Heart right ventricle (tissue), 16 donors: ENCODE results near the gene CDC14B. TPM values are rescaled to one million over a fixed set of nuclear protein-coding genes. Genes with fewer than 3 reads are reported as not detected.

Experiments
- ATAC-seq, 8 donors: fragments of 200-7000 bp; cut with Tn5 transposase; one replicate each; pipeline ENCODE4 v1.9.1; 2020; ENCODE audit warnings: mild to moderate bottlenecking in 8 of 8, moderate library complexity in 8 of 8, moderate number of reproducible peaks in 1 of 8
- DNase-seq, 2 donors: peaks; one replicate each; pipeline ENCODE4 v3.0.0-alpha.2; 2020
- H3K27ac ChIP-seq, 10 donors: fragments of 200-600 bp; sonication (generic) in 2 of 10; one replicate each; pipeline versions ENCODE4 v1.5.0 to v1.8.0; 2020 to 2022; ENCODE audit warnings: mild to moderate bottlenecking in 3 of 10
- H3K27me3 ChIP-seq, 7 donors: fragments of 200-600 bp; one replicate each; pipeline ENCODE4 v1.8.0; 2021 to 2022; ENCODE audit warnings: mild to moderate bottlenecking in 2 of 7
- H3K36me3 ChIP-seq, 9 donors: fragments of 200-600 bp; sonication (generic) in 1 of 9; one replicate each; pipeline versions ENCODE4 v1.5.0 to v1.8.0; 2020 to 2022; ENCODE audit warnings: mild to moderate bottlenecking in 2 of 9
- H3K4me1 ChIP-seq, 9 donors: fragments of 200-600 bp; sonication (generic) in 1 of 9; one replicate each; pipeline versions ENCODE4 v1.5.0 to v1.8.0; 2020 to 2022; ENCODE audit warnings: mild to moderate bottlenecking in 4 of 9
- H3K4me3 ChIP-seq, 10 donors: fragments of 200-600 bp; sonication (generic) in 2 of 10; one replicate each; pipeline versions ENCODE4 v1.5.0 to v1.8.0; 2020 to 2022; ENCODE audit warnings: mild to moderate bottlenecking in 7 of 10, moderate library complexity in 2 of 10
- H3K9me3 ChIP-seq, 11 donors: fragments of 200-600 bp in 10 of 11; sonication (generic) in 2 of 11; one replicate each; pipeline versions ENCODE4 v1.5.0 to v1.8.0; 2013 to 2022; ENCODE audit warnings: mild to moderate bottlenecking in 2 of 11, control low read depth in 1 of 11, moderate library complexity in 1 of 11
- CTCF ChIP-seq, 9 donors: fragments of 200-600 bp; sonication (generic) in 2 of 9; IDR thresholded peaks; one replicate each; pipeline versions ENCODE4 v1.5.0 to v1.8.0; 2021 to 2022; ENCODE audit warnings: antibody characterized with exemption in 9 of 9, mild to moderate bottlenecking in 5 of 9, moderate library complexity in 1 of 9
- WGBS, 2 donors: extraction: QIAGEN DNeasy Blood & Tissue Kit; methylation state at CpG; one replicate each; pipeline ENCODE4 v1.1.7; 2013; ENCODE audit warnings: inconsistent platforms in 1 of 2; 5-methylcytosine and 5-hydroxymethylcytosine counted together
- intact Hi-C, 10 donors: fragments of 100-400 bp; cut with DNase I; formaldehyde crosslinking; loops; one replicate each; pipeline versions ENCODE4 v1.11.1 to v1.14.2; 2022
- polyA plus RNA-seq, 2 donors: library from polyadenylated mRNA; stranded (reverse); fragments of 200-250 nt; gene quantifications; one replicate each; pipeline ENCODE4 v1.2.3, GENCODE V29; 2013
- total RNA-seq, 10 donors: library from RNA; stranded (reverse); fragmentation: NEBNext Ultra II Directional in 3 of 10; extraction: Animal tissue kit (Norgen Biotek cat#: 25700) in 3 of 10; gene quantifications; one replicate each; pipeline versions ENCODE4 v1.2.1 to v1.2.4, GENCODE V29; 2021 to 2023
- donor health status: Arrhythmogenic right ventricular cardiomyopathy.
- donor health status: ischemic (EF 13 %, LVEDD 7.1; RV severe dilation, severe dysfunction).
- donor health status: healthy with polysubstance abuse.
- donor health status: DM: no; HTN: yes; CAD: no.
- donor health status: DM: no; HTN: no; CAD: no.
- donor health status: ischemic (EF 25% LVEDD 6.9; RV normal size, moderate dysfunction).
- donor health status: ischemic (EF 25% LVEDD 5.7; RV mildly dilated, moderate dysfunction).
- donor health status: healthy.
- donor health status: DM: yes; HTN: yes; CAD: no.
- donor health status: Ischemic cardiomyopathy.
- donor health status: ischemic (EF 35%, LVEDD 5.7; RV mildly dilated, moderate dysfunction).
- donor health status: nonischemic (EF 11% LVEDD 7.7; RV severe dilation, severe dysfunction).
- donor health status: DM: yes; HTN: yes; CAD: no.
- donor health status: PGD.
- donor health status: ischemic (EF 29% LVEDD 5.4; RV normal size, mild dysfunction).
- donor health status: nonischemic (EF 23%, LVEDD 6.1; RV moderate dilation, normal function).

CDC14B gene
- total and polyA plus RNA-seq, 12 donors: 5.1 to 30.8 (median 23.9) TPM

GRCh38 chr9:96496368-96497116 lies 123.1 kb downstream of the CDC14B start:
- 96 to 97% methylated on average over 54 to 55 of the region's 55 CpGs for WGBS, 2 donors
- H3K27ac ChIP-seq: no peak overlapping the region
- DNase-seq (no peak), ATAC-seq (peak in 1 of 8 donors; percentile 6)
- no peaks in the 10 kb centered on the region for H3K27me3 ChIP-seq
- intact Hi-C loops: no loop called here
- no peaks in the 10 kb centered on the region for H3K9me3 ChIP-seq
- no peak for TF ChIP-seq CTCF (IDR thresholded peaks at IDR 0.05)
- peaks cover 0 to 33% (median 3%) of the 10 kb centered on the region in 9 donors for H3K4me1 ChIP-seq
- peaks cover 0 to 22% (median under 1%) of the 10 kb centered on the region in 9 donors for H3K36me3 ChIP-seq
- H3K4me3 ChIP-seq: no peak overlapping the region

- no peak overlapping the region for H3K27ac ChIP-seq
- WGBS, 2 donors: 91 to 93% methylated on average over 11 of the region's 11 CpGs
- no peaks in the 10 kb centered on the region for H3K9me3 ChIP-seq
- H3K4me1 ChIP-seq: peaks cover 0 to 30% (median 12%) of the 10 kb centered on the region in 9 donors
- no peak for DNase-seq
- H3K36me3 ChIP-seq: peaks cover 0 to 34% (median 13%) of the 10 kb centered on the region in 9 donors
- intact Hi-C loops: no loop called here
- TF ChIP-seq CTCF (IDR thresholded peaks at IDR 0.05): no peak
- ATAC-seq: no peak
- H3K27me3 ChIP-seq: no peaks in the 10 kb centered on the region
- H3K4me3 ChIP-seq: no peak overlapping the region
Measured at GRCh38 chr9:96495341-96495740, 124.3 kb downstream of the CDC14B start.

- H3K4me1 ChIP-seq: peaks cover 0 to 30% (median 12%) of the 10 kb centered on the region in 9 donors
- H3K4me3 ChIP-seq: no peak overlapping the region
- DNase-seq (no peak), ATAC-seq (no peak)
- WGBS, 2 donors: 83 to 85% methylated on average over 8 of the region's 8 CpGs
- H3K27me3 ChIP-seq: no peaks in the 10 kb centered on the region
- H3K9me3 ChIP-seq: no peaks in the 10 kb centered on the region
- TF ChIP-seq CTCF (IDR thresholded peaks at IDR 0.05): no peak
- intact Hi-C loops: no loop called here
- peaks cover 0 to 44% (median 22%) of the 10 kb centered on the region in 9 donors for H3K36me3 ChIP-seq
- H3K27ac ChIP-seq: no peak overlapping the region
Measured at GRCh38 chr9:96494215-96494800, 125.3 kb downstream of the CDC14B start.

- no peaks in the 10 kb centered on the region for H3K9me3 ChIP-seq
- WGBS, 2 donors: 85 to 86% methylated on average over 13 of the region's 13 CpGs
- no peaks in the 10 kb centered on the region for H3K27me3 ChIP-seq
- no peak for ATAC-seq
- no peak overlapping the region for H3K4me3 ChIP-seq
- no peak for DNase-seq
- TF ChIP-seq CTCF (IDR thresholded peaks at IDR 0.05): no peak
- H3K4me1 ChIP-seq: peaks cover 0 to 28% (median 12%) of the 10 kb centered on the region in 9 donors
- peaks cover 0 to 50% (median 22%) of the 10 kb centered on the region in 9 donors for H3K36me3 ChIP-seq
- H3K27ac ChIP-seq: no peak overlapping the region
- intact Hi-C loops: no loop called here
Measured at GRCh38 chr9:96493757-96494156, 125.9 kb downstream of the CDC14B start.
